Measurements from ENCODE around the gene RNF7. TPM values are rescaled to one million over a fixed set of nuclear protein-coding genes. Genes with fewer than 3 reads are reported as not detected.

The RNF7 gene
- total RNA-seq, 4 donors from 2014 or later = 92.1 to 113 (median 106) TPM

- Histone ChIP-seq H3K4me1 (peaks cover 28 to 29% of the 10 kb centered on the region in 2 donors), H3K27me3 (no peaks in the 10 kb centered on the region), H3K36me3 (no peaks in the 10 kb centered on the region), H3K27ac (peak overlapping the region; percentile 90 to 96 (median 92)), H3K9me3 (no peaks in the 10 kb centered on the region), H3K4me3 (no peak overlapping the region)
- in situ Hi-C loops (cut with MboI; ENCODE audit: low sequenced_read_pairs in 4 of 4) = loop anchor here in 1 of 4 donors (25.0 kb wide), 1 partner anchor 375 kb away; the partner anchor contains the start of gene ZBTB38
- intact Hi-C loops (cut with DNase I; ENCODE audit: low total_unique reads) = loop anchor here (1.0 to 10.0 kb wide), 5 partner anchors 160 to 710 kb away; partner anchors contain the start of genes GK5, TFDP2 and XRN1
- DNase-seq = no peak
- TF ChIP-seq CTCF (IDR thresholded peaks at IDR 0.05 in 4 of 5, conservative IDR thresholded peaks at IDR 0.05 in 1 of 5) (no peak), POLR2A (IDR thresholded peaks at IDR 0.05) (no peak)
- ATAC-seq = no peak
Measured at GRCh38 chr3:141737093-141737492, 1.0 kb upstream of the RNF7 start.

GRCh38 chr3:141737678-141738021 is 448 bp upstream of the RNF7 start:
- TF ChIP-seq POLR2A (IDR thresholded peaks at IDR 0.05) (no peak), CTCF (IDR thresholded peaks at IDR 0.05 in 4 of 5, conservative IDR thresholded peaks at IDR 0.05 in 1 of 5) (no peak)
- ATAC-seq (no peak), DNase-seq (no peak)
- in situ Hi-C loops (cut with MboI; ENCODE audit: low sequenced_read_pairs in 4 of 4) (loop anchor here in 1 of 4 donors (25.0 kb wide), 1 partner anchor 375 kb away; the partner anchor contains the start of gene ZBTB38), intact Hi-C loops (cut with DNase I; ENCODE audit: low total_unique reads) (loop anchor here (1.0 to 10.0 kb wide), 8 partner anchors 138 to 710 kb away; partner anchors contain the start of genes GK5, RASA2, TFDP2 and XRN1)
- H3K27ac ChIP-seq = peak overlapping the region; percentile 90 to 96 (median 92)
- H3K9me3 ChIP-seq = no peaks in the 10 kb centered on the region
- H3K4me3 ChIP-seq = peak overlapping the region; percentile 34 to 97 (median 88)
- H3K27me3 ChIP-seq = no peaks in the 10 kb centered on the region
- no peaks in the 10 kb centered on the region for H3K36me3 ChIP-seq
- H3K4me1 ChIP-seq = peaks cover 30 to 32% of the 10 kb centered on the region in 2 donors

- intact Hi-C loops (cut with DNase I; ENCODE audit: low total_unique reads) (loop anchor here (1.0 to 10.0 kb wide), 7 partner anchors 136 to 708 kb away; partner anchors contain the start of genes GK5, RASA2 and XRN1), in situ Hi-C loops (cut with MboI; ENCODE audit: low sequenced_read_pairs in 4 of 4) (loop anchor here in 1 of 4 donors (25.0 kb wide), 1 partner anchor 377 kb away; the partner anchor contains the start of gene ZBTB38)
- no peak for DNase-seq
- TF ChIP-seq POLR2A (IDR thresholded peaks at IDR 0.05) = no peak
- TF ChIP-seq CTCF (IDR thresholded peaks at IDR 0.05 in 4 of 5, conservative IDR thresholded peaks at IDR 0.05 in 1 of 5) = no peak
- no peaks in the 10 kb centered on the region for H3K27me3 ChIP-seq
- peak overlapping the region; percentile 87 to 97 (median 92) for H3K4me3 ChIP-seq
- no peaks in the 10 kb centered on the region for H3K9me3 ChIP-seq
- peak overlapping the region; percentile 90 to 96 (median 92) for H3K27ac ChIP-seq
- H3K4me1 ChIP-seq = peaks cover 39 to 41% of the 10 kb centered on the region in 2 donors
- H3K36me3 ChIP-seq = no peaks in the 10 kb centered on the region
- ATAC-seq = peak; percentile 20 to 35
Measured at GRCh38 chr3:141738891-141739363, 829 bp downstream of the RNF7 start.

GRCh38 chr3:141739731-141740130 is 1.6 kb downstream of the RNF7 start:
- in situ Hi-C loops (cut with MboI; ENCODE audit: low sequenced_read_pairs in 4 of 4) = loop anchor here in 3 of 4 donors (10.0 to 25.0 kb wide), 4 partner anchors 125 to 377 kb away; partner anchors contain the start of genes ATP1B3 (in 1 of the 3) and ZBTB38 (in 1 of the 3)
- Histone ChIP-seq H3K4me3 (peak overlapping the region; percentile 87 to 97 (median 92)), H3K27me3 (no peaks in the 10 kb centered on the region), H3K9me3 (no peaks in the 10 kb centered on the region), H3K27ac (peak overlapping the region; percentile 90 to 96 (median 92)), H3K4me1 (peaks cover 46 to 47% of the 10 kb centered on the region in 2 donors), H3K36me3 (peaks cover 0 to under 1% of the 10 kb centered on the region in 2 donors)
- ATAC-seq (no peak), DNase-seq (no peak)
- TF ChIP-seq CTCF (IDR thresholded peaks at IDR 0.05 in 4 of 5, conservative IDR thresholded peaks at IDR 0.05 in 1 of 5) (no peak), POLR2A (IDR thresholded peaks at IDR 0.05) (no peak)
- intact Hi-C loops (cut with DNase I; ENCODE audit: low total_unique reads) = loop anchor here (2.0 to 10.0 kb wide), 6 partner anchors 58 to 708 kb away; partner anchors contain the start of genes GK5, RASA2 and XRN1
